Astrocyte (in vitro differentiated cells and primary cell): ENCODE results near the gene MKRN3. TPM values are rescaled to one million over a fixed set of nuclear protein-coding genes. Genes with fewer than 3 reads are reported as not detected.

Experiments
- DNase-seq: peaks from one replicate; pipeline ENCODE4 v3.0.0-alpha.2; 2010; ENCODE audit warnings: low read depth
- FAIRE-seq: peaks from 2 replicates; lab custom pipeline; 2011; peaks lifted over from hg19 to GRCh38; lab: Jason Lieb, UNC
- H2AFZ ChIP-seq: 2 replicates; pipeline ENCODE4 v1.6.0; 2012; ENCODE audit warnings: low read depth, low read length, inconsistent platforms
- H3K27ac ChIP-seq: 2 replicates; pipeline ENCODE4 v1.5.1; 2011; ENCODE audit warnings: low read depth, low read length, inconsistent platforms
- H3K27me3 ChIP-seq: 2 replicates; pipeline ENCODE4 v1.6.0; 2011; ENCODE audit warnings: low read length, inconsistent platforms; ENCODE audit not compliant: insufficient read depth
- H3K36me3 ChIP-seq: 2 replicates; pipeline ENCODE4 v1.5.1; 2011; ENCODE audit warnings: low read length, inconsistent platforms; ENCODE audit not compliant: insufficient read depth
- H3K4me1 ChIP-seq: 2 replicates; pipeline ENCODE4 v1.5.1; 2011; ENCODE audit warnings: low read length, inconsistent platforms; ENCODE audit not compliant: insufficient read depth
- H3K4me2 ChIP-seq: 2 replicates; pipeline ENCODE4 v1.6.0; 2012; ENCODE audit warnings: low read length, inconsistent platforms
- H3K4me3 ChIP-seq: 2 replicates; pipeline ENCODE4 v1.5.1; 2011; ENCODE audit warnings: low read depth, mild to moderate bottlenecking, low read length, inconsistent platforms; ENCODE audit not compliant: insufficient read depth
- H3K79me2 ChIP-seq: 2 replicates; pipeline ENCODE4 v1.6.0; 2012; ENCODE audit warnings: mild to moderate bottlenecking, low read length, inconsistent platforms; ENCODE audit not compliant: insufficient read depth
- H3K9ac ChIP-seq: 2 replicates; pipeline ENCODE4 v1.6.0; 2012; ENCODE audit warnings: mild to moderate bottlenecking, low read length, inconsistent platforms
- H3K9me3 ChIP-seq: 2 replicates; pipeline ENCODE4 v1.5.1; 2012; ENCODE audit warnings: low read depth, mild to moderate bottlenecking, low read length, inconsistent platforms; ENCODE audit not compliant: insufficient read depth
- H4K20me1 ChIP-seq: 2 replicates; pipeline ENCODE4 v1.6.0; 2012; ENCODE audit warnings: low read length, inconsistent platforms; ENCODE audit not compliant: insufficient read depth
- H3K27ac Mint-ChIP-seq: one replicate; pipeline ENCODE4 v1.8.0; 2021; ENCODE audit warnings: mild to moderate bottlenecking, mixed read lengths; ENCODE audit not compliant: unreplicated experiment
- H3K27me3 Mint-ChIP-seq: one replicate; pipeline ENCODE4 v1.8.0; 2021; ENCODE audit warnings: low read depth, mixed read lengths; ENCODE audit not compliant: unreplicated experiment
- H3K36me3 Mint-ChIP-seq: one replicate; pipeline ENCODE4 v1.8.0; 2021; ENCODE audit warnings: low read depth, mixed read lengths; ENCODE audit not compliant: unreplicated experiment
- H3K4me1 Mint-ChIP-seq: one replicate; pipeline ENCODE4 v1.8.0; 2021; ENCODE audit warnings: low read depth, mixed read lengths; ENCODE audit not compliant: unreplicated experiment
- H3K4me3 Mint-ChIP-seq: one replicate; pipeline ENCODE4 v1.8.0; 2021; ENCODE audit warnings: mild to moderate bottlenecking, moderate library complexity, mixed read lengths; ENCODE audit not compliant: unreplicated experiment
- H3K9me3 Mint-ChIP-seq: one replicate; pipeline ENCODE4 v1.8.0; 2021; ENCODE audit warnings: mild to moderate bottlenecking, mixed read lengths; ENCODE audit not compliant: unreplicated experiment
- EZH2 ChIP-seq: IDR thresholded peaks from 2 replicates; pipeline ENCODE4 v1.6.1; 2012; ENCODE audit warnings: mild to moderate bottlenecking, low read length, inconsistent platforms; ENCODE audit not compliant: insufficient read depth
- total RNA-seq: library from RNA; stranded (reverse); gene quantifications from 2 replicates; pipeline ENCODE4 v1.2.1, GENCODE V29; 2021
- TF ChIP-seq, protein P1 (sequence below): IDR thresholded peaks from 2 replicates; pipeline ENCODE4 v1.5.1; 2011; ENCODE audit warnings: low read depth, mild to moderate bottlenecking, inconsistent platforms, low read length, moderate library complexity; ENCODE audit not compliant: insufficient read depth

MKRN3 gene
- total RNA-seq, 1 donor from 2014 or later = not detected

DNA sequence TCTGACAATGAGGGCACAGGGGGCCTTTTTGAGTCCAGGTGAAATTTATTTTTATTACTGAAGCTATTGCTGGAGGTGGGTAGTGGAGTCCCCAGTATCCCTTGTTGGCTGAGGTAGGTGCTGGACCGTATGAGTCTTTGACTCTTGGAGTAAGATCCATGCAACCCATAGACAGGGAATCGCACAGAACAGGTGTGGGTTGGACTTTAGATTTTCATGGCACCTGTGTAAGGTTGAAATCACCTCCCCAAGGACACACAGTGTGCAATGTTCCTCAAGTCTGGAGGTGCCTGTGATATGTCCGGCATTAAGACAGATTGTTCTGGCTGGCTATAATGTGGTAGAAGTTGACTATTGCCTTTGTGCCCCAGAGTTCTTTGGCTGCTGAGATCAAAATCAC, 23.5 kb downstream of the MKRN3 start:
- Histone ChIP-seq H3K4me1 (no peaks in the 10 kb centered on the region), H3K36me3 (no peaks in the 10 kb centered on the region), H3K4me3 (no peak overlapping the region), H3K27ac (no peak overlapping the region), H3K79me2 (no peaks in the 10 kb centered on the region), H4K20me1 (no peaks in the 10 kb centered on the region), H3K27me3 (no peaks in the 10 kb centered on the region), H2AFZ (no peak overlapping the region), H3K4me2 (no peak overlapping the region), H3K9ac (no peak overlapping the region), H3K9me3 (no peaks in the 10 kb centered on the region)
- TF ChIP-seq, protein P1, sequence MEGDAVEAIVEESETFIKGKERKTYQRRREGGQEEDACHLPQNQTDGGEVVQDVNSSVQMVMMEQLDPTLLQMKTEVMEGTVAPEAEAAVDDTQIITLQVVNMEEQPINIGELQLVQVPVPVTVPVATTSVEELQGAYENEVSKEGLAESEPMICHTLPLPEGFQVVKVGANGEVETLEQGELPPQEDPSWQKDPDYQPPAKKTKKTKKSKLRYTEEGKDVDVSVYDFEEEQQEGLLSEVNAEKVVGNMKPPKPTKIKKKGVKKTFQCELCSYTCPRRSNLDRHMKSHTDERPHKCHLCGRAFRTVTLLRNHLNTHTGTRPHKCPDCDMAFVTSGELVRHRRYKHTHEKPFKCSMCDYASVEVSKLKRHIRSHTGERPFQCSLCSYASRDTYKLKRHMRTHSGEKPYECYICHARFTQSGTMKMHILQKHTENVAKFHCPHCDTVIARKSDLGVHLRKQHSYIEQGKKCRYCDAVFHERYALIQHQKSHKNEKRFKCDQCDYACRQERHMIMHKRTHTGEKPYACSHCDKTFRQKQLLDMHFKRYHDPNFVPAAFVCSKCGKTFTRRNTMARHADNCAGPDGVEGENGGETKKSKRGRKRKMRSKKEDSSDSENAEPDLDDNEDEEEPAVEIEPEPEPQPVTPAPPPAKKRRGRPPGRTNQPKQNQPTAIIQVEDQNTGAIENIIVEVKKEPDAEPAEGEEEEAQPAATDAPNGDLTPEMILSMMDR = no peak
- no peak for TF ChIP-seq EZH2
- H3K27ac Mint-ChIP-seq = no peak overlapping the region
- peaks cover 6% of the 10 kb centered on the region for H3K9me3 Mint-ChIP-seq
- no peak for FAIRE-seq
- H3K4me3 Mint-ChIP-seq = no peak overlapping the region
- DNase-seq = no peak
- no peaks in the 10 kb centered on the region for H3K4me1 Mint-ChIP-seq
- no peaks in the 10 kb centered on the region for H3K27me3 Mint-ChIP-seq
- no peaks in the 10 kb centered on the region for H3K36me3 Mint-ChIP-seq

GRCh38 chr15:23594252-23594770, 28.8 kb downstream of the MKRN3 start:
- Histone ChIP-seq H3K4me1 (no peaks in the 10 kb centered on the region), H3K36me3 (no peaks in the 10 kb centered on the region), H3K9me3 (no peaks in the 10 kb centered on the region), H3K27me3 (no peaks in the 10 kb centered on the region), H3K4me3 (no peak overlapping the region), H4K20me1 (no peaks in the 10 kb centered on the region), H3K4me2 (no peak overlapping the region), H3K9ac (no peak overlapping the region), H2AFZ (no peak overlapping the region), H3K27ac (no peak overlapping the region), H3K79me2 (no peaks in the 10 kb centered on the region)
- Mint-ChIP-seq H3K9me3 (peaks cover 6% of the 10 kb centered on the region), H3K4me3 (no peak overlapping the region), H3K4me1 (no peaks in the 10 kb centered on the region), H3K27me3 (no peaks in the 10 kb centered on the region), H3K36me3 (no peaks in the 10 kb centered on the region), H3K27ac (no peak overlapping the region)
- FAIRE-seq (no peak), DNase-seq (no peak)
- no peak for TF ChIP-seq EZH2
- TF ChIP-seq, protein P1 = no peak

GRCh38 chr15:23595368-23595767, 29.9 kb downstream of the MKRN3 start:
- H3K4me1 ChIP-seq = no peaks in the 10 kb centered on the region
- no peaks in the 10 kb centered on the region for H3K36me3 ChIP-seq
- no peak overlapping the region for H3K4me3 Mint-ChIP-seq
- no peak overlapping the region for H3K4me3 ChIP-seq
- H3K36me3 Mint-ChIP-seq = no peaks in the 10 kb centered on the region
- no peaks in the 10 kb centered on the region for H3K79me2 ChIP-seq
- no peak overlapping the region for H3K27ac Mint-ChIP-seq
- H4K20me1 ChIP-seq = no peaks in the 10 kb centered on the region
- no peaks in the 10 kb centered on the region for H3K4me1 Mint-ChIP-seq
- H3K9me3 ChIP-seq = no peaks in the 10 kb centered on the region
- H3K9me3 Mint-ChIP-seq = peaks cover 2% of the 10 kb centered on the region
- DNase-seq = no peak
- TF ChIP-seq EZH2 = no peak
- TF ChIP-seq, protein P1 = no peak
- H3K27me3 ChIP-seq = no peaks in the 10 kb centered on the region
- H3K9ac ChIP-seq = no peak overlapping the region
- no peak overlapping the region for H2AFZ ChIP-seq
- no peak overlapping the region for H3K27ac ChIP-seq
- FAIRE-seq = no peak
- no peaks in the 10 kb centered on the region for H3K27me3 Mint-ChIP-seq
- H3K4me2 ChIP-seq = no peak overlapping the region
